ENCODE measurements around the gene MSI2. TPM values are rescaled to one million over a fixed set of nuclear protein-coding genes. Genes with fewer than 3 reads are reported as not detected.
A peak's percentile ranks its signal among the peaks of the same experiment; 100 is the strongest.

Gene MSI2
- polyA plus RNA-seq, 1 of the 3 experiments (the other 2 are of a cell fraction) = 24.1 TPM

- Histone ChIP-seq H3K27me3 (ENCODE audit: insufficient read depth) (no peaks in the 10 kb centered on the region), H3K9ac (no peak overlapping the region), H4K20me1 (ENCODE audit: insufficient read depth) (no peaks in the 10 kb centered on the region), H3K9me2 (no peaks in the 10 kb centered on the region), H3F3A (replicated peaks; ENCODE audit: insufficient read depth) (no peaks in the 10 kb centered on the region), H3K4me2 (no peak overlapping the region), H3K4me3 (ENCODE audit: low read depth in 2 of 2, low read length in 1 of 2) (no peak overlapping the region), H3K4me1 (ENCODE audit: control insufficient read depth in 1 of 2, insufficient read depth in 2 of 2, low read depth in 1 of 2, low read length in 1 of 2) (peaks cover 11 to 59% of the 10 kb centered on the region in 2 experiments; a peak in 2 of 4 replicates), H3K36me3 (replicated peaks in 1 of 2; ENCODE audit: control insufficient read depth in 1 of 2, insufficient read depth in 2 of 2, low read length in 1 of 2) (peaks cover 0 to 24% of the 10 kb centered on the region in 2 experiments), H3K27ac (ENCODE audit: low read depth in 2 of 2, low read length in 1 of 2) (peak overlapping the region in 1 of 2 experiments; percentile 69; a peak in 1 of 4 replicates), H3K79me2 (ENCODE audit: insufficient read depth) (no peaks in the 10 kb centered on the region), H3K9me3 (no peaks in the 10 kb centered on the region), H2AFZ (ENCODE audit: low read depth) (no peak overlapping the region)
- ChIA-PET CTCF (interaction anchor here (0.9 to 1.4 kb wide), 3 partner anchors 11 to 159 kb away, joined by 3 read pairs; no protein-coding TSS in a partner anchor), POLR2A (interaction anchor here (0.9 to 1.4 kb wide), 2 partner anchors 218 to 346 kb away, joined by 3 to 4 read pairs; no protein-coding TSS in a partner anchor)
- no peak for TF ChIP-seq EP300 (IDR thresholded peaks at IDR 0.05; ENCODE audit: borderline replicate concordance in 1 of 2, low read depth in 1 of 2, low read length in 1 of 2)
- TF ChIP-seq RAD21 (IDR thresholded peaks at IDR 0.05; ENCODE audit: low read length) = peak; percentile 26
- TF ChIP-seq CTCF (IDR thresholded peaks at IDR 0.05) = 0 out of 2 replicates have a peak, but pooled peaks have one; percentile 13
- peak; percentile 44 for DNase-seq
- 92% methylated on average over 15 of the region's 15 CpGs for WGBS (ENCODE audit: low lambda C conversion rate)
Measured at GRCh38 chr17:57401556-57402488, 145.5 kb downstream of the MSI2 start.

- Histone ChIP-seq H2AFZ (ENCODE audit: low read depth) (no peak overlapping the region), H3K4me2 (no peak overlapping the region), H3K4me3 (ENCODE audit: low read depth in 2 of 2, low read length in 1 of 2) (no peak overlapping the region), H3K9me2 (no peaks in the 10 kb centered on the region), H3K79me2 (ENCODE audit: insufficient read depth) (no peaks in the 10 kb centered on the region), H3K9me3 (no peaks in the 10 kb centered on the region), H3K4me1 (ENCODE audit: control insufficient read depth in 1 of 2, insufficient read depth in 2 of 2, low read depth in 1 of 2, low read length in 1 of 2) (peaks cover 11 to 60% of the 10 kb centered on the region in 2 experiments; a peak in 2 of 4 replicates), H3K27ac (ENCODE audit: low read depth in 2 of 2, low read length in 1 of 2) (peak overlapping the region in 1 of 2 experiments; percentile 69; a peak in 2 of 4 replicates), H3F3A (replicated peaks; ENCODE audit: insufficient read depth) (no peaks in the 10 kb centered on the region), H3K9ac (no peak overlapping the region), H3K36me3 (replicated peaks in 1 of 2; ENCODE audit: control insufficient read depth in 1 of 2, insufficient read depth in 2 of 2, low read length in 1 of 2) (peaks cover 0 to 24% of the 10 kb centered on the region in 2 experiments), H3K27me3 (ENCODE audit: insufficient read depth) (no peaks in the 10 kb centered on the region), H4K20me1 (ENCODE audit: insufficient read depth) (no peaks in the 10 kb centered on the region)
- no peak for TF ChIP-seq CTCF (IDR thresholded peaks at IDR 0.05)
- no peak for TF ChIP-seq MXI1 (IDR thresholded peaks at IDR 0.05; ENCODE audit: low read depth, low read length)
- no peak for TF ChIP-seq TAF1 (IDR thresholded peaks at IDR 0.05; ENCODE audit: borderline replicate concordance, low read depth, low read length)
- CTCF ChIA-PET = interaction anchor here (0.8 to 1.4 kb wide), 4 partner anchors 12 to 160 kb away, joined by 3 to 4 read pairs (median 3); no protein-coding TSS in a partner anchor
- DNase-seq = peak; percentile 44
- 91% methylated on average over 5 of the region's 5 CpGs for WGBS (ENCODE audit: low lambda C conversion rate)
- POLR2A ChIA-PET = interaction anchor here (0.8 kb wide), 1 partner anchor 135 kb away, joined by 3 read pairs; no protein-coding TSS in a partner anchor
Measured at GRCh38 chr17:57402681-57403180, 146.4 kb downstream of the MSI2 start.
